ENCODE measurements around the gene IFIT5.
"Not testable (repeated sequence)": the region's sequence is repeated elsewhere in the genome, so short reads cannot be mapped to it uniquely, and the experiment has no call there.

Gene IFIT5

GRCh38 chr10:89431977-89432376 is 17.6 kb downstream of the IFIT5 start:
- DNase-seq (ENCODE audit: low read depth) = no peak

GRCh38 chr10:89438525-89438924 is 24.2 kb downstream of the IFIT5 start:
- no peak for DNase-seq (ENCODE audit: low read depth)

GRCh38 chr10:89440226-89441009 is 26.1 kb downstream of the IFIT5 start:
- no peak for DNase-seq (ENCODE audit: low read depth)

GRCh38 chr10:89442289-89442688 is 27.9 kb downstream of the IFIT5 start:
- DNase-seq (ENCODE audit: low read depth) = no peak

GRCh38 chr10:89444819-89445218 is 30.5 kb downstream of the IFIT5 start:
- DNase-seq (ENCODE audit: low read depth) = not testable (repeated sequence)

GRCh38 chr10:89450901-89451300 is 36.5 kb downstream of the IFIT5 start:
- DNase-seq (ENCODE audit: low read depth) = no peak

- no peak for DNase-seq (ENCODE audit: low read depth)
Observed at GRCh38 chr10:89452193-89452592, 37.8 kb downstream of the IFIT5 start.

- DNase-seq (ENCODE audit: low read depth) = no peak
Observed at GRCh38 chr10:89454561-89455347, 40.4 kb downstream of the IFIT5 start.

GRCh38 chr10:89458291-89458690 is 43.9 kb downstream of the IFIT5 start:
- DNase-seq (ENCODE audit: low read depth) = peak; percentile 39

- no peak for DNase-seq (ENCODE audit: low read depth)
Observed at GRCh38 chr10:89458784-89459183, 44.4 kb downstream of the IFIT5 start.

GRCh38 chr10:89463846-89464537 is 49.6 kb downstream of the IFIT5 start:
- no peak for DNase-seq (ENCODE audit: low read depth)

GRCh38 chr10:89465196-89465595 is 50.8 kb downstream of the IFIT5 start:
- DNase-seq (ENCODE audit: low read depth) = no peak

- DNase-seq (ENCODE audit: low read depth) = no peak
Observed at GRCh38 chr10:89466599-89467035, 52.2 kb downstream of the IFIT5 start.

GRCh38 chr10:89468191-89468965 is 54.0 kb downstream of the IFIT5 start:
- no peak for DNase-seq (ENCODE audit: low read depth)

- no peak for DNase-seq (ENCODE audit: low read depth)
Observed at GRCh38 chr10:89469517-89469916, 55.1 kb downstream of the IFIT5 start.
